Uterus (tissue), 4 donors: ENCODE results near the gene MEGF8. TPM values are rescaled to one million over a fixed set of nuclear protein-coding genes. Genes with fewer than 3 reads are reported as not detected.

ENCODE experiments used
- DNase-seq, 2 donors: peaks; one replicate each; pipeline ENCODE4 v3.0.0-alpha.2; 2019 to 2020
- H3K27ac ChIP-seq, 2 donors: fragments of 200-600 bp; sonication (generic); 1 replicate in 1 of 2; 2 replicates in 1 of 2; pipeline ENCODE4 v1.5.1; 2016 to 2018
- H3K27me3 ChIP-seq, 2 donors: fragments of 200-600 bp; sonication (generic); one replicate each; pipeline ENCODE4 v1.5.1; 2018 to 2019; ENCODE audit warnings: control low read depth in 1 of 2
- H3K36me3 ChIP-seq, 2 donors: fragments of 200-600 bp; sonication (generic); one replicate each; pipeline ENCODE4 v1.5.1; 2019; ENCODE audit warnings: control low read depth in 1 of 2
- H3K4me1 ChIP-seq, 2 donors: fragments of 200-600 bp; sonication (generic); one replicate each; pipeline ENCODE4 v1.5.1; 2018 to 2019; ENCODE audit warnings: control low read depth in 1 of 2
- H3K4me3 ChIP-seq, 2 donors: fragments of 200-600 bp; sonication (generic); 1 replicate in 1 of 2; 2 replicates in 1 of 2; pipeline ENCODE4 v1.5.1; 2018 to 2019; ENCODE audit warnings: mild to moderate bottlenecking in 1 of 2
- H3K9me3 ChIP-seq, 2 donors: fragments of 200-600 bp; sonication (generic); one replicate each; pipeline ENCODE4 v1.5.1; 2019; ENCODE audit warnings: control low read depth in 1 of 2
- POLR2A ChIP-seq, 2 donors: fragments of 450-650 bp; IDR thresholded peaks; one replicate each; pipeline ENCODE4 v1.6.1; 2016; ENCODE audit warnings: antibody characterized with exemption in 2 of 2, mild to moderate bottlenecking in 1 of 2, moderate library complexity in 1 of 2
- intact Hi-C: fragments of 100-400 bp; cut with DNase I; formaldehyde crosslinking; loops from one replicate; pipeline ENCODE4 v1.15.1; 2023; ENCODE audit warnings: low total_unique reads
- total RNA-seq, 4 donors: library from RNA; depleted of rRNA in 3 of 4; stranded (reverse); fragments of >200 nt in 3 of 4; gene quantifications; one replicate each; pipeline versions ENCODE4 v1.1.0 to v1.2.4, GENCODE V29; 2014 to 2023
- TF ChIP-seq, protein P1 (sequence below), 4 experiments: fragments of 200-600 bp in 2 of 4; fragments of 450-650 bp in 2 of 4; sonication (generic) in 2 of 4; IDR thresholded peaks; one replicate each; pipeline ENCODE4 v1.5.1; 2016 to 2019; ENCODE audit warnings: antibody characterized with exemption in 4 of 4, mild to moderate bottlenecking in 2 of 4, moderate library complexity in 1 of 4
- donor health status: DM: yes; HTN: yes; CAD: no.

Gene MEGF8
- total RNA-seq, 4 donors from 2014 or later, result 3.6 to 30.0 (median 19.1) TPM

DNA sequence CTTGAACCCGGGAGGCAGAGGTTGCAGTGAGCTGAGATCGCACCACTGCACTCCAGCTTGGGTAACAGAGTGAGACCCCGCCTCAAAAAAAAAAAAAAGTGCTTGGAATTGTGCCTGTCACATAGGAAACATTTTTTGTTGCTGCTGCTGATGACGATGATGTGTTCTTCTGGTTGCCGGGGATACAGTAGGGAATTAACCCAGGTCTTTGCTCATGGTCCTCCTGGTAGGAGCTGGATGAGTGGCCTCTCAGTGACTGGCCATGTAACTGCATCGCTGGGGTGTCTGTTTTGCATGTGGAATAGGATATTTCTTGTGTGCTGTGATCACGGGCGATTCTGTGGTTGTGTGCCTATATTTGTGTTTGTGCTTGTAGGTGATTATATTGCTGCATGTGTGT is 69.3 kb downstream of the MEGF8 start:
- Histone ChIP-seq H3K36me3 (no peaks in the 10 kb centered on the region), H3K4me1 (peaks cover 5 to 6% of the 10 kb centered on the region in 2 donors), H3K9me3 (no peaks in the 10 kb centered on the region), H3K4me3 (no peak overlapping the region), H3K27me3 (peaks cover 0 to 8% of the 10 kb centered on the region in 2 donors), H3K27ac (no peak overlapping the region)
- intact Hi-C loops, result no loop called here
- TF ChIP-seq POLR2A (IDR thresholded peaks at IDR 0.05), result no peak
- TF ChIP-seq, protein P1, sequence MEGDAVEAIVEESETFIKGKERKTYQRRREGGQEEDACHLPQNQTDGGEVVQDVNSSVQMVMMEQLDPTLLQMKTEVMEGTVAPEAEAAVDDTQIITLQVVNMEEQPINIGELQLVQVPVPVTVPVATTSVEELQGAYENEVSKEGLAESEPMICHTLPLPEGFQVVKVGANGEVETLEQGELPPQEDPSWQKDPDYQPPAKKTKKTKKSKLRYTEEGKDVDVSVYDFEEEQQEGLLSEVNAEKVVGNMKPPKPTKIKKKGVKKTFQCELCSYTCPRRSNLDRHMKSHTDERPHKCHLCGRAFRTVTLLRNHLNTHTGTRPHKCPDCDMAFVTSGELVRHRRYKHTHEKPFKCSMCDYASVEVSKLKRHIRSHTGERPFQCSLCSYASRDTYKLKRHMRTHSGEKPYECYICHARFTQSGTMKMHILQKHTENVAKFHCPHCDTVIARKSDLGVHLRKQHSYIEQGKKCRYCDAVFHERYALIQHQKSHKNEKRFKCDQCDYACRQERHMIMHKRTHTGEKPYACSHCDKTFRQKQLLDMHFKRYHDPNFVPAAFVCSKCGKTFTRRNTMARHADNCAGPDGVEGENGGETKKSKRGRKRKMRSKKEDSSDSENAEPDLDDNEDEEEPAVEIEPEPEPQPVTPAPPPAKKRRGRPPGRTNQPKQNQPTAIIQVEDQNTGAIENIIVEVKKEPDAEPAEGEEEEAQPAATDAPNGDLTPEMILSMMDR (IDR thresholded peaks at IDR 0.05), result no peak
- no peak for DNase-seq

DNA sequence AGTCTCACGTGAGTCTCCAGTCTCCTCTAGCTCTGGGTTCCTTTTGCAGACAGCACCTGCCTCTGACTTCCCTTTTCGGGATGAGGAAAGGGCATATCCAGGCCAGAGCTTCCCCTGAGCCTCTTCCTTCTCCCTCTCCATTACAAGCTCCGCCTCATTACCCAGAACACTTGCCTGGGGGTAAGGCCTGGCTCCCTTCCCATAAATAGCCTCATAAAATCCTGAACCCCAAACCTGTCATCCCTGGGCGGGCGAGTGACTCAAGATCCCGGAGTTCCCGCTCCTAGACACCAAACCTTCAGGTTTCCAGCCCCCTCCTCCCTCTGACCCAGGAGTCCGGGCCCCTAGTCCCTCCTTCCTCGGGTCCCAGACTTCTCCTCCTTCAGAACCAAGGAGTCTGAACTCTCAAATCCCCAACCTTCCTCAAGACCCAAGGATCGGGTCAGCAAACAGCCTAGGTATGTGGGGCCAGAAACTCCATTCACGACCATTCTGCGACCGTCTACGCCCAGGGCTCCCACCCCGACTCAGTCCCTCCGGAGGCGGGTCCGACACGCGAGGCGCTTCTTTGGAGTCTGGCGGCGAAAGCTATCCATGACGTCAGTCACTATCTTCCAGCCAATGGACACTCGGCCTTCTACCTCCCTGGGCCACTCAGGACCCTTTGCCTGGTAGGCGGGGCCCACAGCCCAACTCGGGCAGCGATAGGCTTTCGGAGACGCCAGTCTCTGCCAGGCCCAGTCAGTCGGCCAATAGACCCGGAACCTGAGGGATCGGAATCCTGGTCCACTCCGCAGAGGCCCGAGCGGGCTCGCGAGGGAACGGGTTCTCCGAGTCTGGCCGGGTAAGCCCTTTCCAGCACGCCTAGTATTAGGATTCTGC is 71.2 kb downstream of the MEGF8 start:
- Histone ChIP-seq H3K4me1 (peaks cover 5 to 6% of the 10 kb centered on the region in 2 donors), H3K4me3 (peak overlapping the region; percentile 41 to 53), H3K27ac (peak overlapping the region; percentile 81 to 89), H3K27me3 (no peaks in the 10 kb centered on the region), H3K36me3 (no peaks in the 10 kb centered on the region), H3K9me3 (no peaks in the 10 kb centered on the region)
- TF ChIP-seq, protein P1 (IDR thresholded peaks at IDR 0.05), result peak in 1 of 4 experiments; percentile 6
- TF ChIP-seq POLR2A (IDR thresholded peaks at IDR 0.05), result peak; percentile 75 to 77
- DNase-seq, result peak; percentile 99 to 100
- intact Hi-C loops, result no loop called here

DNA sequence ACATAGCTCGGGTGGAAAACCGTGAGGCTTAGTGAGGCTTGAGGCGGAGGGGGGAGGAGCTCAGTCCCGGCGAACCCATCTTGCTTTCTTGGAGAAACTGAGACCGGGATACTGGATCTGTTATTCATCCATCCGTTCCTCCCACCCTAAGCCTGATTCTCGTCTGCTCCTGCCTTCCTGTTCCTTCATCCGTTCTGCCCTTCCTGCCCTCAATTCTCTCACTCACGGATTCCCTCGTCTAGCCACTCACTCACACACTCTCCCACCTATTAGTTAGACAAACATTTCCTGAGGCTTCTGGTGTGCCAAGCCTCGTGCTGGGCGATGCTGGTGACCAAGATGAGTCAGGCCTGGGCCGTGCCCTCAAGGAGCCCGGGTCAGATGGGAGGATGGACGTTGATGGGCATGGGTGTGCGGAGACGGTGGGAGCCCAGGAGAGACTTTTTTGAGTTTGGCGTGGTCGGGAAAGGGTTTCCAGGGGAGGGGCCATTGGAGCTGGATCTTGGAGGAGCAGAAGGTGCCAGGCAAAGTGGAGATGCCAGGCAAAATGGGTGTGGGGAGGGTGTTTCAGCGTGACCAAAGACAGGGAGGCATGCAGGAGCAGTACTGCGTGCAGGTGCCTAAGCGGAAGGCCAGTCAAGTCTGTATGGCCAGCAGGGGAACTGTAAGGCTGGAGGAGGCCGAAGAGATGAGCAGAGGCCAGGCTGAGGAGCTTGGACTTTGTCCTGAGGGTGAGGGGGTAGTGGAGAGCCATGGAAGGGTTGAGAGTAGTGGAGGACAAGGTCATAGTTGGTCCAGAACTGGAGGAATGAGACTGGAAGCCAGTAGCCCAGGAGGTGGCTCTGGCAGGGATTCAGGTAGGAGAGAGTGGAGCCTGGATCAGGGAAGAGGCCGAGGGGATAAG is 72.1 kb downstream of the MEGF8 start:
- Histone ChIP-seq H3K27ac (peak overlapping the region; percentile 81 to 89), H3K27me3 (no peaks in the 10 kb centered on the region), H3K9me3 (no peaks in the 10 kb centered on the region), H3K4me1 (peaks cover 5 to 6% of the 10 kb centered on the region in 2 donors), H3K36me3 (no peaks in the 10 kb centered on the region), H3K4me3 (peak overlapping the region; percentile 41 to 53)
- TF ChIP-seq POLR2A (IDR thresholded peaks at IDR 0.05), result no peak
- TF ChIP-seq, protein P1 (IDR thresholded peaks at IDR 0.05), result no peak
- DNase-seq, result no peak
- intact Hi-C loops, result no loop called here

DNA sequence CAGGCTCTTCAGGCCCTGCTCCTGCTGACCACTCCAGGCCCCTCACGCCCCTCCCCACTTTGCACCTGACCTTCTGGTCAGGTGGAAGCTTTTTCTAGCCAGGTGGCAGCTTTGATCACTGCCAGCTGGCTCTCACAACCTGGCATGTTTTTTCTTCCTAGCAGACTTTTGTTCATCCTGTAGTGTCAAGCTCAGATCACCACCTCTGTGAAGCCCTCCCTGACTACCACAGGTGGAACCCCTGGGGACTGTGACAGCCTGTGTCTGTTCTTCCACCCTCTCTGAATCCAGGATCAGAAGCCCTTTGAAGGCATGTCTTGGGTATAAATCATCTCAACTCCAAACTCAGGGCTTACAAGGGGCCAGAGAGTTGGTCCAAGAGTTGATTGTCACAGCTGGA is 75.0 kb downstream of the MEGF8 start:
- no peak overlapping the region for H3K4me3 ChIP-seq
- TF ChIP-seq POLR2A (IDR thresholded peaks at IDR 0.05), result no peak
- TF ChIP-seq, protein P1 (IDR thresholded peaks at IDR 0.05), result no peak
- intact Hi-C loops, result no loop called here
- peaks cover 5 to 6% of the 10 kb centered on the region in 2 donors for H3K4me1 ChIP-seq
- no peaks in the 10 kb centered on the region for H3K9me3 ChIP-seq
- H3K27me3 ChIP-seq, result no peaks in the 10 kb centered on the region
- DNase-seq, result no peak
- no peaks in the 10 kb centered on the region for H3K36me3 ChIP-seq
- H3K27ac ChIP-seq, result no peak overlapping the region
